HG02981 (cell line): ENCODE measurements around the gene ZNF674.

ENCODE experiments used
- ATAC-seq: cut with Tn5 transposase; IDR thresholded peaks from one replicate; pipeline ENCODE4 v1.9.1; 2021; ENCODE audit warnings: mild to moderate bottlenecking, moderate library complexity; ENCODE audit not compliant: unreplicated experiment

Gene ZNF674

DNA sequence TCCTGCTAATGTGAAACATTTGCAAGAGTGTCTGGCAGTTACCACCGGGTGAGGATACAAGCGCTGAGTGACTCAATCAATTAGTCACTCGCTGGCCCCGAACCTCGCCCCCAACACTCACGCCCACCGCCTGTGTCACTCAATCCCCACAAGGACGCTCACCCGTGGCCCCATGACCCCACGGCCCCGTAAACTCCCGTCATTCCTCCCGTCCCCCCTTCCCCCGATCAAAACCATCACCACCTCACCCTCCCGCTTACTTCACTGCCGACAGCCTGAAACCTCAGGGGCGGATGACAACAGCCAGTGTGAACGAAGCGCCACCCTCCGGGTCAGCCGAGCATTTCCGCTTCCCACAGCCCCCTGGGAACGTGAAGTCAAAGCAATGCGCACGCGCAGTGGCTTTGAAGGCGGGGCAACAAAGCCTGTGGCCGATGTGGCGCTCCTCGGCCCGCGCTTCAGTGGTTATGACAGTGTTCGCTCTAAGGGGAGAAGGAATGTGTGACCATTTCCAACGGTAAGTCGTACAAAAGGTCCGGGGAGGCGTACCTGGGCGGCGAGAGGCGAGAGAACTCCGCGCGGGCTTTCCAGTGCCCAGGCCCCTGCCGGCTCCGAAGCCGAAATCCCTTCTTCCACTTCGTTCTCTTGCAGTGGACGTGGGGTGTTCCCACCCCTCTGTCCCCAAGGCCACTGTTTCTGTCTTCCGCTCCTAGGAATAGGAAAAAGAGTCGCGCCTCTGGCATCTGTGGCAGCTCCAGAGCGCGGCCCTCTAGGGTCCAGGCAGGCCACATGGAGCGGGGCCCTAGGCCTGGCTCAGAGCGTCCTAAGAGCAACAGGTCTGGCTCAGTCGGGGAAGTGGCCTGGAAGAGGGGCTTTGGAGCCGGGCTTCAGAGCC lies at the start of gene ZNF674:
Gene ZNF674, minus strand, starts transcription at position 311 of the 895 bp plus-strand sequence. CDS start 3,334 bp downstream, outside the sequence.
- peak; percentile 86 for ATAC-seq

DNA sequence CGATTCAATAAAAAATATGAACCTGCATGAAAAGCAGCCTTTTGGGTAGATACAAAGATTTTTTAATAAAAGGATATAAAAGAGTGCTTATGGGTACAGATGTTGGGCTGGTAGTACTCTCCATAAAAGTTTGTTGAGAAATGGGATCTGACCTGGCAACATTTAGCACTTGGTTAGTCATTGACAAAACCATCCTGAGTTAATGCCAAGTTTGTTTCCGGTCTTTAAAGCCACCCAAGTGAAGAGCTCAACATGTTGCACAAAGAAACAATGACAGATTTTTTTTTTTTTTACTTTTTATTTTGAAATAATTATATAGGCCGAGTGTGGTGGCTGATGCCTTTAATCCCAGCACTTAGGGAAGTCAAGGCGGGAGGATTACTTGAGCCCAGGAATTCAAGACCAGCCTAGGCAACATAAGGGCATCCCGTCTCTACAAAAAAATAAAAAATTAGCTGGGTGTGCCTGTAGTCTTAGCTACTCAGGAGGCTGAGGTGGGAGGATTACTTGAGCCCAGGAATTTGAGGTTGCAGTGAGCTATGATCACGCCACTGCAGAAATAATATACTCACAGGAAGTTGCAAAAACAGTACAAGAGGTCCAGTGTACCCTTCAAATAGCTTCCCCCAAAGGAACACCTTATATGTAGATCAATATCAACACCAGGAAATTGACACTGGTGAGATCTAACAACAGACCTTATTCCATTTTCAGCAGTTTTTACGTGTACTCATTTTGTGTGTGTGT lies 44.9 kb upstream of the ZNF674 start:
- ATAC-seq, result no peak

DNA sequence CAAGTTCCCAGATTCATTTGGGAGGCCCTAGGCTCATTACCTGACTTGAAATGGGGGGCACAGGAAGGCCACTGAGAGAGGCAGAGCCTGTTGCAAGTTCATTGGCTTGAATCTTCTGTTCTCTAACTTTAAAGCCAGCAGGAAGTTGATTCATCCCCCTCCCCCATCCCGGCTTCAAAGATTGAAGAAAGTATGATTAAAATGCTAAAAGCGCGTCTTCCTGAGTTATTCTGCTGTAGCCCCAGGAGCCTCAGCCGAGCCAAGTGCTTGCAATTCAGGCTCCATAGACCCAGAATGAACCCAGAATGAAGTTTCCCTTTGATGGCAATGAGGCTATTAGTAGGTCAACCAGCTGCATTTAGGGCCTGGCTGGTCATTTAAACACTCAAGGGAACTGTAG lies 43.0 kb upstream of the ZNF674 start:
- no peak for ATAC-seq

DNA sequence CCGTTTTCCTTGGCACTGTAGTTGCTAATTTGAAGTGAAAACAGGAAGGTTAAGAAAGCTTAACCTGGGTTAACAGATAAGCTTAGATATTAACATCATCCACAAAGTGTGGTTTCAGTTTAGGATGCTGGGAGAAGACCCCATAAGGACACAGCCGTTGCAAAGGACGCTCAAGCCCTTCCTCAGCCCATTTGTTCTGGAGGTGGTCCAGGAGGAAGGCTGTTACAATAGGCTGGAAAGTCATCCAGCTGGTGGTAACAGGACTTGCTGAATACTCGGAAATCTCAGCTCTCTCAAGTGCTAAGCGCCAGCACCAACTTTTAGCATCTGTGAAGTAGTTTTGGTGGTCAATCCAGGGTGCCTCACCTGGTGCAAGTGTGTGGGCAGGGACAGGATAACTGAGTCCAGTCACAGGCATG lies 42.5 kb upstream of the ZNF674 start:
- ATAC-seq, result no peak

DNA sequence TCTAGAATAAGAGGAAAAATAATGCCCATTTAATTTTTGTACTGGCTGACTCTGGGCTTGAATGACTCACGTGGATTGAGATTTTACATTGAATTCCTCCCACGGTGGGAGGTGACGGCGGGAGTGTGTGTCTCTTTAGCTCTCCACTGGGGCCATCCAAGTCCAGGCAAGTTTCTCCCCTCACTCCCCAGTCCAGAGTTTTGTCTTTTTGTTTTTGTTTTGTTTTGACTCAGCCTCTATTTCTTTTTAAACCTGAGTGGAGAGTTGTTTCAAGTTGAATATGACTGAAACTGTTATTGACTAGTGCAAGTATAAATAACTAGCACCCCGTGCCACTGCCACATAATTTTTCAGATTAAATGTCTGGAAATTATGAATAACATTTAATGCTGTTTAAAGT lies 41.9 kb upstream of the ZNF674 start:
- ATAC-seq, result no peak

DNA sequence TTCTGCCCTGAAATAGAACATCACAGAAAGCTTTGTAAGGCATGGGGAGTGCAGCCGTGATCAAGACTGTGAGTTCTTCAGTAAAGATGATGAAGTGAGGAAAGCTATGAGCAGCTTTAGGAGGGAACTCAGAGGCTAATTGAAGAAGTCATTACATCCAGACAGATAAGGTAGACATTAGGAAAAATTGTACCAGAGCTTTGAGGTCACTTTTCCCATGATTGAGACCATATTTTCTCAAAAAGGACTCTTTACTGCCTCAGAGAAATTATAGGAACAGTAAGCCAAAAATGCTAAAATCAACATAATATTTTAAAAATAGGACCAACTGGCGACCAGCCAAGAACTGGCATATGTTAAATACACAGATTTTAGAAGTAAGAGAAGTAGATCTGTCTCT lies 39.5 kb upstream of the ZNF674 start:
- no peak for ATAC-seq

DNA sequence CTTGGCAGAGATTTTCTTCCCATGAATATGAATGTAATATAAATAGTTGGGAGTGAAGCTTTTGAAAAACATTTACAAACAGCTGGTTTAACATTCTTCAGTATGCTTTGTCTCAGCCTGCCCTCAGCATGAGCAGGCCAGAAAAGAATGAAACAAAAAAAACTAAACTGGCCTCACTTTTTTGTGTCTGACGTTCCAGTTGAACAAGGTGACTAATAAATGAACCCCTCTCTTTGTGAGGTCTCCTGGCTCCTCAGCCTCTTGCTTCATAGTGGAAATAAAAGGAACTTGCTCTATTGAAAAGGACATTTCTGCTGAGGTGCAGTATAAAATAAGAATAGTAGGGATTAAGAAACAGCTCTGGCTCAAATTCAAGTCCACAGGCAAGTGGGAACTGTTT lies 37.7 kb upstream of the ZNF674 start:
- ATAC-seq, result no peak

DNA sequence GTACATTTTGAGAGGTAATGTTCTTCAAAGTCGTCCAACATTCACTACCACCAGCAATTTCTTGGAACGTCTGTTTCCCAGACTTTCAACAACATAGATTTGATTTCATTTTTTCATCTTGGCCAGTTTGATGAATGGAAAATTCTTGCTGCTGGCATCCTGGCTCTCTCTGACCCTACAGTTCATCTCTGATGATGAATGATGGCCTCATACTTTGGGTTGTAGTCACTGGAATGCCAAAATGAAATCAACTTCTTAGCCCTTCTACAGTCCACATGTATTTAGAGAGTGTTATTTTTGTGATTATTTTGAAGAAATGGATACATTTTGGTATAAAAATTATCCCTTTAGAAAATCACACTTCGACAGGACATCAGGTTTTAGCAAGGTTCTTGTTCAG lies 37.1 kb upstream of the ZNF674 start:
- ATAC-seq, result no peak

DNA sequence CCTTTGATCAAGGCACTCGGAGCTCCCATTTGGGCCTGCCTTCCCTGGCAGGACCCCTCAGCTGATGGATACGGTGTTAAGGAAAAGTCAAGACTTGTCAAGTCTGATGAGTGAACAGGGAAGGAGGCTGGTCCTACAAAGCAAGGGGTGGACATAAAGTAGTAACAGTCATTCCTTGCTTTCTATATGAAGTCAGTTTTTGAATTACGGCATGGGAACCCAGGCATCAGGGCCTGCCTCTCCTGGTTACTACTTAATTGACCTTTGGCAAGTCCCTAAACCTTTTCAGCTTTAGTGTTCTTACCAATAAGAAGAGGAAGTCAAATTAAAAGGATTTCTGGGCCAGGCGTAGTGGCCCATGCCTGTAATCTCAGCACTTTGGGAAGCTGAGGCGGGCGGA lies 35.4 kb upstream of the ZNF674 start:
- no peak for ATAC-seq

DNA sequence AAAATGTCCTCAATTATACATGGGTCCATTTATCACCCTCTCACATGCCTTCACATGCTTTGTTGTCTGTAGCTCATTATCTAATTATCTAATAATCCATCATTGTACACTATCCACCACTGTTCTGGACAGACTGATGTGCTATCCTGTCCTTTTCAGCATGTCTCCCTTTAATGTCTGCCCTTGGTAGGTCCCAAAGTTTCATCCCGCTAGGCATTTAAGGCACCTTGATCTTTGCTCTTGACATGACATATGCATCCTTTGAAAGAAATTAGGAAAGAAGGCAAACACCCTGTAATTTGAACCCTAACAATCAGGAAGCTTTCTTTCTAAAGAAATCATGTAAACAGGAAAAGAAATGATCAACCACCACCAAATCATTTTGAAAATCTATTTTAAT lies 34.0 kb upstream of the ZNF674 start:
- no peak for ATAC-seq

DNA sequence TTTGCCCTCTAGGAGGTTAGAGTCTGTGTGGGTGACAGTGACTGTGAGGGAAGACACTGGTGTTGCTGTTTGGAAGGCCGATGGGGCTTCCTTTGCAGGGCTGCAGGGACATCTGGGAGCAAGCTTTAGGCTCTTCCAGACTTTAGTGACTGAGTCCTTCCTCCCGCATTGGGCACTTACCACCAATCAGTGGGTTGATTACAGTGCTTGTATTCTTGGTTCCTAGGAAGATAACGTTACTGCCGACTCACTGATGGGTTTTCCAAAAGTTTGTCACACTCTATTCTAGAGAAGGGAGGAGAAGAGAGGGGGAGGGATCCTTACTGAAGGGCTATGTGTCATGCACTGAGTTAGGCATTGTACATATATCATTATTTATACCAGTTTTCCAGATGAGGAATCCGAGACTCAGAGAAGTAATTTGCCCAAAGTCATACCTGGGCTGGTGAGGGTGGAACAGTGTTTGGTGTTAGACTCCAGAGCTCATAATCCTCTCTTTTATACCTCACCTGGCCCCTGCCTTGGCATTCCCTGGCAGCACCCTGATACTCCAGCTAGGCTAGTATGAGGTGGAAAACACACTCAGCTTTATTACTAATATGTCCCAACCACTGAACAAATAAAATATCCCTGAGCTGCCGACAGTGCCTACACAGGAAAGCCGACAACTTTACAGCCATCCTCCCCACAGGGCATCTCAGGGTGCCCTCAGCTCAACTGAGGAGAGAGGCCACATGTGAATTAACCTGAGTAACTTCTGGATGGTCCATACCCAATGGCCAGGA lies 32.2 kb upstream of the ZNF674 start:
- ATAC-seq, result no peak

DNA sequence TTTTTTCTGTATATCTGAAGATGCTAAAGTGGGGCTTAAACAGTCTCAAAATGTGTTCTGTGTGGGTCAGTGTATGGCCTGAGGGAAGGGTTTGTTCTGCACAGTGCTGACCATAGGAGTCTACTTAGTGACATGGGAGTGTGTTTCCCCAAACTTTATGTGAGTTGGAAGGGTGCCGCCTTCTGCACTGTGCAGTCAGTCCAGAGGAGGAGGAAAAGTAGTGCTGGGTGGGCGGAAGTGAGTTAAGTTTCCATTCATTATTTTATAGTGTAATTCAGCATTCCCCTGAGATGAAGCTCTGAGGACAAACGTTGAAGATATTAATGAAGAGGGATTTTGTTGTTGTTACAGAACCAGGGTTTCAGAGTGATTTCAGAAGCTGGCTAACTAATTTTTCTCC lies 31.2 kb upstream of the ZNF674 start:
- ATAC-seq, result no peak

DNA sequence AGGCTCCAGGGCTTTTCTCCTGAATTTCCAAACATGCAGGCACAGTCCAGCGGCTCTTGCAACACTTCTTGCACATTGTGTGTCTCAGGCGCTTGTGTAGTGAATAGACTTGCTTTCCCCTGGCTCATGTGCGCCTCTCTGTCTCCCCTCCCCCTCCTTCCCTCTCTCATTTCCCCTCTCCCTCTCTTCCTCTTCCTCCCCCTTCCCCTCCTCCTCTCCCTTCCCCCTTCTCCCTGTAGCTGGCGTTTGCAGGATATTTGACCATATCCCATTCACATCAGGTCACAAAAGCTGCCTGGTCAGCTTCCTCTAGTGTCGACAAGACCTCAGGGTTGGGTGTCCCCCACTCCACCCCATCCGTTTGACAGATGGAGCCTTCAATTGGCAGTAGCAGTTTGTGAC lies 30.8 kb upstream of the ZNF674 start:
- no peak for ATAC-seq

DNA sequence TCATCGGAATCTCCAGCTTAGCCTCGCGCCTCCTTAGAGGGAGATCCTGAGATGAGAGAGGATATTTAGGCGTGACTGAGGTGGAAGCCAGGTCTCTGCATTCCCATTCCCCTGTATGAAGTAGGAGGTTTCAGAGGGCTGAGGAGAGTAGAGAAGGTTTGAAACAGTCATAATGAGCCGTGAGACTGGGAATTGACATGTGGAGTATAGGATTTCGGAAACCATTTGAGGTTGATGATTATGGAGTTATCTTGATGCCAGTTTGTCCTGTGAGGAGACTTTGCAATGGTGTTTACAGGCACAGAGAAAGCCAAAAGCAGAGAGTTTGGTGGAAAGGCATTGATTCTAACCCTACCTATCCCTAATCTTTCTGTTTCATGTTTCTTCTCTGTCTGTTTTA lies 30.4 kb upstream of the ZNF674 start:
- ATAC-seq, result no peak

DNA sequence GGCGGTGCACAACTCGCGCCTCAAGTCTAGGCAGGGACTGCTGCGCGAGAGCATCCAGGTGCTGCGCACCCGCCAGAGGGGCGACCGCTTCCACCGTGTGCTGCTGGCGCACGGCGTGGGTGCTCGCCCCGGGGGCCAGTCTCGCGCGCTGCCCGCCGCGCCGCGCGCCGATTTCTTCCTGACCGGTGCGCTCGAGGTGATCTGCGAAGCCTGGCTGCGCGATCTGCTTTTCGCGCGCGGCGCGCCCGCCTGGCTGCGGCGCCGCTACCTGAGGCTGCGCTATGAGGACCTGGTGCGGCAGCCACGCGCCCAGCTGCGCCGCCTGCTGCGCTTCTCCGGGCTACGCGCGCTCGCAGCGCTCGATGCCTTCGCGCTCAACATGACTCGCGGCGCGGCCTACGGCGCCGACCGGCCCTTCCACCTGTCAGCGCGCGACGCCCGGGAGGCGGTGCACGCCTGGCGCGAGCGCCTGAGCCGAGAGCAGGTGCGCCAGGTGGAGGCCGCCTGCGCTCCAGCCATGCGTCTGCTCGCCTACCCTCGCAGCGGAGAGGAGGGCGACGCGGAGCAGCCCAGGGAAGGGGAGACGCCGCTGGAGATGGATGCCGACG lies 29.7 kb upstream of the ZNF674 start:
- ATAC-seq, result no peak

DNA sequence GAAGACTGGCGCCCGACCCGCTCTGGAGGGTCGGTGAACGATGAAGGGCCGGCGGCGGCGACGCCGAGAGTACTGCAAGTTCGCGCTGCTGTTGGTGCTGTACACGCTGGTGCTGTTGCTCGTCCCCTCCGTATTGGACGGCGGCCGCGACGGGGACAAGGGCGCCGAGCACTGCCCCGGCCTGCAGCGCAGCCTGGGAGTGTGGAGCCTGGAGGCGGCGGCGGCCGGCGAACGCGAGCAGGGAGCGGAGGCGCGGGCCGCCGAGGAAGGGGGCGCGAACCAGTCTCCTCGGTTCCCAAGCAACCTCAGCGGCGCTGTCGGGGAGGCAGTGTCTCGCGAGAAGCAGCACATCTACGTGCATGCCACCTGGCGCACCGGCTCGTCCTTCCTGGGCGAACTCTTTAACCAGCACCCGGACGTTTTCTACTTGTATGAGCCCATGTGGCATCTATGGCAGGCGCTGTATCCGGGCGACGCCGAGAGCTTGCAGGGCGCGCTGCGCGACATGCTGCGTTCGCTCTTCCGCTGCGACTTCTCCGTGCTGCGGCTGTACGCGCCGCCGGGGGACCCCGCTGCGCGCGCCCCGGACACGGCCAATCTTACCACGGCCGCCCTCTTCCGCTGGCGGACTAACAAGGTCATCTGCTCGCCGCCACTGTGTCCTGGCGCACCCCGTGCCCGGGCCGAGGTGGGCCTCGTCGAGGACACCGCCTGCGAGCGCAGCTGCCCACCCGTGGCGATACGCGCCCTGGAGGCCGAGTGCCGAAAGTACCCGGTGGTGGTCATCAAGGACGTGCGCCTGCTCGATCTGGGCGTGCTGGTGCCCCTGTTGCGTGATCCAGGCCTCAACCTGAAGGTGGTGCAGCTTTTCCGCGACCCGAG lies 28.9 kb upstream of the ZNF674 start:
- ATAC-seq, result peak; percentile 34

DNA sequence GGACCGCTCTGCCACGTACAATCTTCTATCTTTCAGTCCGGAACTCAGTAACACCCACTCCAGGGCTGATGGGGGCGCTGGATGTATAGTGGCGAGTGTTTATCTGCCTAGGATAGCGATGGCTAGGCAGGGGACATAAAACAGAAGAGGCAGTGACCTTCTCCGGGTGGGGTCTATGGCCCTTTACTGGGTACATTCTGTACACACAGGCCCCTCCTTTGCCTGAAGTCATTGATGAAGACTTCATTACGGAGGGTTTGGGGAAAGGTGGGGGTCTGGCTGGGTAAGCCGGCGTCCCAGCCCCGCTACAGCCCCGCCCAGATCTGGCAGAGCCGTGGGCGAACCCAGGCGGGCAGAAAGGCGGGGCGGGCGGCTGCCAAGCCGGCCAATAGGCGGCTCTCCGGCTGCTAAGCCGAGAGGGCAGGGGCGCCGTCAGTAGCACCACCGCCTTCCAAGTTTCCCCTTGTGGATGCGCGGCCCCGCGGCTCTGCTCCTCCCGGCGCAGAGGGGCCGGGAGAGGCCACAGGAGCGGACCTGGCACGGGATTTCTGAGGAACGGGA lies 28.2 kb upstream of the ZNF674 start, which contains the start of gene CHST7:
Gene CHST7, plus strand, starts transcription at position 435 of the 561 bp plus-strand sequence. CDS start 167 bp downstream, outside the sequence.
- peak; percentile 33 for ATAC-seq

DNA sequence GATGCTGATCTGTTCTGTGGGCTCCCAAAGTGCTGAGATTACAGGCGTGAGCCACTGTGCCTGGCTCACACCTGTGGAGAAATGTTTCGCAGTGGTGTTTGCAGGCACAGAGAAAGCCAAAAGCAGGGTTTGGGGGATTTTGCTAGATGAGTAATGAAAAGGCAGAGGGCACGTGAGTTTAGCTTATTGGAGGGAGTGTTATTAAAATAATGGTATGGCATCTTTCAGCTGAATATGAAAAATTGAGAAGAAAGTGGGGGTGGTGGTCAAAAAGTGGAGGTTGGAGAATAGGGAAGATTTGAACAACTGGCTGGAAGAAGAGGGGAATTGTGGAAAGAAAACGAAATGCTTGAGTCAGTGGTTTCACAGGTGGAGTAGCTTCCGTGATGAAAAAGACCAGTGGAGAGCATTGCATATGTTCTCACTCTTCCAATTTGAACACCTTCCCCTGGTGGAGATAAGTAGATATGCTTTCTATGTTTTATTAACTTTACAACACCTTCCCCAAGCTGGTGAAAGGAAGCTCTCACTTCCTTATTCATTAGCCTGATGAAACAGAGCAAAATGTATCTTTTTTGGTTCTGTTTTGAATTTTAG lies 27.2 kb upstream of the ZNF674 start:
- ATAC-seq, result peak; percentile 45
